ENCODE data around the gene TP73. TPM values are rescaled to one million over a fixed set of nuclear protein-coding genes. Genes with fewer than 3 reads are reported as not detected.

The TP73 gene
- total RNA-seq, 4 donors from 2014 or later, result 0.30 to 0.76 TPM; not detected in 2

GRCh38 chr1:3713840-3714239, 61.5 kb downstream of the TP73 start:
- H3K27me3 ChIP-seq, result peaks cover 0 to 23% of the 10 kb centered on the region in 2 donors
- no peaks in the 10 kb centered on the region for H3K36me3 ChIP-seq
- intact Hi-C loops (cut with DNase I; ENCODE audit: low total_unique reads), result no loop called here
- TF ChIP-seq POLR2A (IDR thresholded peaks at IDR 0.05), result no peak
- TF ChIP-seq, protein P1, sequence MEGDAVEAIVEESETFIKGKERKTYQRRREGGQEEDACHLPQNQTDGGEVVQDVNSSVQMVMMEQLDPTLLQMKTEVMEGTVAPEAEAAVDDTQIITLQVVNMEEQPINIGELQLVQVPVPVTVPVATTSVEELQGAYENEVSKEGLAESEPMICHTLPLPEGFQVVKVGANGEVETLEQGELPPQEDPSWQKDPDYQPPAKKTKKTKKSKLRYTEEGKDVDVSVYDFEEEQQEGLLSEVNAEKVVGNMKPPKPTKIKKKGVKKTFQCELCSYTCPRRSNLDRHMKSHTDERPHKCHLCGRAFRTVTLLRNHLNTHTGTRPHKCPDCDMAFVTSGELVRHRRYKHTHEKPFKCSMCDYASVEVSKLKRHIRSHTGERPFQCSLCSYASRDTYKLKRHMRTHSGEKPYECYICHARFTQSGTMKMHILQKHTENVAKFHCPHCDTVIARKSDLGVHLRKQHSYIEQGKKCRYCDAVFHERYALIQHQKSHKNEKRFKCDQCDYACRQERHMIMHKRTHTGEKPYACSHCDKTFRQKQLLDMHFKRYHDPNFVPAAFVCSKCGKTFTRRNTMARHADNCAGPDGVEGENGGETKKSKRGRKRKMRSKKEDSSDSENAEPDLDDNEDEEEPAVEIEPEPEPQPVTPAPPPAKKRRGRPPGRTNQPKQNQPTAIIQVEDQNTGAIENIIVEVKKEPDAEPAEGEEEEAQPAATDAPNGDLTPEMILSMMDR (IDR thresholded peaks at IDR 0.05), result no peak
- H3K9me3 ChIP-seq, result no peaks in the 10 kb centered on the region
- DNase-seq, result no peak
- no peak overlapping the region for H3K27ac ChIP-seq
- no peak overlapping the region for H3K4me3 ChIP-seq
- no peaks in the 10 kb centered on the region for H3K4me1 ChIP-seq

DNA sequence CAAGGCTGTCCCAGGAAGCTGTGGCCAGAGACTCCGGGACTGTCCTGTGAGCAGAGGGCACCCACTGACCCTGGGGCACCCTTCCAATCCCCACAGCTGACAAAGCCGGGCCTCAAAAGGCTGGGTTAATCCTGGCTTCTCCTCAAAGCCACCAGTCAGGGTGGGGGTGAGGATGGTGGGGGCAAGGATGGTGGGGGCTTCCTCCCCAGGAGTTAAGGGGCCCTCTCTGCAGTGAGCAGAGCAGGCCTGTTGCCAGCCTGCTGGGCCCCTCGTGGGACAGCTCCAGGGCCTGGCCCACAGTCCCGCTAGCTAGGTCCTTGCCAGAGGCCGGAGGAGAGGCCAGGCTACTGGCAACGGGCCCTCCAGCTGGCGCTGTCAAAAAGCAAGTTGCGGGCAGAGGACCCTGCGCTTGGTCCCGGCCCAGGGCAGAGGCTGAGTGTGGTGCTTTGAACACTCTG, 62.0 kb downstream of the TP73 start:
- Histone ChIP-seq H3K4me1 (no peaks in the 10 kb centered on the region), H3K27ac (no peak overlapping the region), H3K27me3 (peaks cover 0 to 18% of the 10 kb centered on the region in 2 donors), H3K4me3 (no peak overlapping the region), H3K36me3 (no peaks in the 10 kb centered on the region), H3K9me3 (no peaks in the 10 kb centered on the region)
- no peak for DNase-seq
- TF ChIP-seq POLR2A (IDR thresholded peaks at IDR 0.05), result no peak
- TF ChIP-seq, protein P1 (IDR thresholded peaks at IDR 0.05), result no peak
- intact Hi-C loops (cut with DNase I; ENCODE audit: low total_unique reads), result no loop called here

GRCh38 chr1:3714814-3715213, 62.5 kb downstream of the TP73 start:
- Histone ChIP-seq H3K4me3 (no peak overlapping the region), H3K36me3 (no peaks in the 10 kb centered on the region), H3K27ac (no peak overlapping the region), H3K4me1 (no peaks in the 10 kb centered on the region), H3K27me3 (peaks cover 0 to 15% of the 10 kb centered on the region in 2 donors), H3K9me3 (no peaks in the 10 kb centered on the region)
- intact Hi-C loops (cut with DNase I; ENCODE audit: low total_unique reads), result no loop called here
- TF ChIP-seq POLR2A (IDR thresholded peaks at IDR 0.05), result no peak
- TF ChIP-seq, protein P1 (IDR thresholded peaks at IDR 0.05), result no peak
- no peak for DNase-seq

DNA sequence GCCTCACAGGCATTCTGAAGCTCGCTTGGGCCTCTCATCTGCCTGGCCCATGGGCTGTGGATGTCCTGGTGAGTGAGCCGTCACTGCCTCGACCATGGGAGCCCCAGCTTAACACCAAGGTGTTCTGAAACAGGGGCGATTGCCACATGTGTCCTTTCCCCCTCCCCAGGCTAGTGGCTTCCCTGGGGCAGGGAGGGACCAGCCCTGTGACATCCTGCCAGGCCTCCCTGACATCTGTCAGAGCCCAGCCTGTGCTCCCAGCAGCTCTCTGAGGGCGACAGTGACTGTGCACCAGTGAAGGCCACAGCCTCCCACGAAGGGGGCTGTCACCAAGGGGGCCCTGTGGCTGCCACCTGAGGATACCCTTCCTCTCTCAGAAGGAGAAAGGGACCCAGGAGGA, 64.0 kb downstream of the TP73 start:
- Histone ChIP-seq H3K27ac (no peak overlapping the region), H3K4me3 (no peak overlapping the region), H3K4me1 (no peaks in the 10 kb centered on the region), H3K27me3 (peaks cover 0 to 15% of the 10 kb centered on the region in 2 donors), H3K36me3 (no peaks in the 10 kb centered on the region), H3K9me3 (no peaks in the 10 kb centered on the region)
- TF ChIP-seq, protein P1 (IDR thresholded peaks at IDR 0.05), result no peak
- TF ChIP-seq POLR2A (IDR thresholded peaks at IDR 0.05), result no peak
- no peak for DNase-seq
- intact Hi-C loops (cut with DNase I; ENCODE audit: low total_unique reads), result no loop called here

- DNase-seq, result no peak
- TF ChIP-seq, protein P1 (IDR thresholded peaks at IDR 0.05), result no peak
- TF ChIP-seq POLR2A (IDR thresholded peaks at IDR 0.05), result no peak
- intact Hi-C loops (cut with DNase I; ENCODE audit: low total_unique reads), result no loop called here
- no peak overlapping the region for H3K27ac ChIP-seq
- H3K4me1 ChIP-seq, result no peaks in the 10 kb centered on the region
- H3K36me3 ChIP-seq, result no peaks in the 10 kb centered on the region
- H3K9me3 ChIP-seq, result no peaks in the 10 kb centered on the region
- H3K4me3 ChIP-seq, result no peak overlapping the region
- H3K27me3 ChIP-seq, result peaks cover 0 to 15% of the 10 kb centered on the region in 2 donors
These were observed 64.9 kb downstream of the TP73 start for GRCh38 chr1:3717041-3717714.
